SU-DHL-6 (cell line): Measurements from ENCODE around the gene SEPTIN10.

Experiments used
- H2AFZ ChIP-seq: fragments of 200-600 bp; sonication (generic); 2 replicates; pipeline ENCODE4 v1.6.1; 2014; ENCODE audit warnings: low read depth, mild to moderate bottlenecking, moderate library complexity, mixed read lengths, antibody characterized with exemption, low read length; ENCODE audit not compliant: severe bottlenecking
- H3F3A ChIP-seq: fragments of 200-600 bp; shearing (Covaris generic); 2 replicates; pipeline ENCODE4 v1.6.0; 2016; ENCODE audit warnings: antibody characterized with exemption, mild to moderate bottlenecking; ENCODE audit not compliant: insufficient read depth
- H3K27ac ChIP-seq: fragments of 200-600 bp; sonication (generic); 2 replicates; pipeline ENCODE4 v1.5.1; 2016; ENCODE audit warnings: low read depth, mild to moderate bottlenecking, low read length, moderate library complexity, mixed read lengths
- H3K27me3 ChIP-seq: fragments of 200-600 bp; sonication (generic), shearing (Covaris generic); 2 replicates; pipeline ENCODE4 v1.6.0; 2014; ENCODE audit warnings: mild to moderate bottlenecking, low read length
- H3K36me3 ChIP-seq: fragments of 200-600 bp; sonication (generic); 2 replicates; pipeline ENCODE4 v1.6.1; 2014; ENCODE audit warnings: mild to moderate bottlenecking, low read length, mixed read lengths
- H3K4me2 ChIP-seq: fragments of 300-600, 200-600 bp; shearing (Covaris generic), sonication (generic); 2 replicates; pipeline ENCODE4 v1.6.0; 2014; ENCODE audit warnings: low read length, low read depth, mild to moderate bottlenecking; ENCODE audit not compliant: poor library complexity, severe bottlenecking
- H3K4me3 ChIP-seq: fragments of 200-600 bp; sonication (generic); 2 replicates; pipeline ENCODE4 v1.5.1; 2014; ENCODE audit warnings: antibody characterized with exemption, low read length, mild to moderate bottlenecking, mixed read lengths; ENCODE audit not compliant: insufficient read depth, poor library complexity, severe bottlenecking
- H3K79me2 ChIP-seq: fragments of 200-600 bp; sonication (generic); 2 replicates; pipeline ENCODE4 v1.6.1; 2014; ENCODE audit warnings: mild to moderate bottlenecking, low read length, moderate library complexity; ENCODE audit not compliant: insufficient read depth
- H3K9ac ChIP-seq: fragments of 200-600 bp; sonication (generic); 2 replicates; pipeline ENCODE4 v1.7.0; 2014; ENCODE audit warnings: mild to moderate bottlenecking, low read length
- H3K9me2 ChIP-seq: fragments of 200-600 bp; sonication (generic); replicated peaks from 2 replicates; pipeline ENCODE4 v1.6.1; 2014; ENCODE audit warnings: low read length; ENCODE audit not compliant: insufficient read depth
- H3K9me3 ChIP-seq: fragments of 200-600 bp; sonication (generic); 2 replicates; pipeline ENCODE4 v1.6.1; 2014; ENCODE audit warnings: low read length, mixed read lengths; ENCODE audit not compliant: insufficient read depth
- H4K20me1 ChIP-seq: fragments of 200-600 bp; sonication (generic); 2 replicates; pipeline ENCODE4 v1.6.1; 2014; ENCODE audit warnings: low read depth, mild to moderate bottlenecking, antibody characterized with exemption, low read length, moderate library complexity, mixed read lengths
- EZH2phosphoT487 ChIP-seq: fragments of 200-600 bp; sonication (generic), shearing (Covaris generic); conservative IDR thresholded peaks from 2 replicates; pipeline ENCODE4 v1.6.1; 2018; ENCODE audit warnings: mild to moderate bottlenecking, antibody characterized with exemption, low read length, moderate library complexity, mixed read lengths
- TF ChIP-seq, protein P1 (sequence below): fragments of 200-600 bp; sonication (generic); IDR thresholded peaks from one replicate; pipeline ENCODE4 v1.5.1; 2017; ENCODE audit warnings: antibody characterized with exemption, mild to moderate bottlenecking, low read length, moderate library complexity; ENCODE audit not compliant: insufficient read depth, poor library complexity, severe bottlenecking

Gene SEPTIN10

DNA sequence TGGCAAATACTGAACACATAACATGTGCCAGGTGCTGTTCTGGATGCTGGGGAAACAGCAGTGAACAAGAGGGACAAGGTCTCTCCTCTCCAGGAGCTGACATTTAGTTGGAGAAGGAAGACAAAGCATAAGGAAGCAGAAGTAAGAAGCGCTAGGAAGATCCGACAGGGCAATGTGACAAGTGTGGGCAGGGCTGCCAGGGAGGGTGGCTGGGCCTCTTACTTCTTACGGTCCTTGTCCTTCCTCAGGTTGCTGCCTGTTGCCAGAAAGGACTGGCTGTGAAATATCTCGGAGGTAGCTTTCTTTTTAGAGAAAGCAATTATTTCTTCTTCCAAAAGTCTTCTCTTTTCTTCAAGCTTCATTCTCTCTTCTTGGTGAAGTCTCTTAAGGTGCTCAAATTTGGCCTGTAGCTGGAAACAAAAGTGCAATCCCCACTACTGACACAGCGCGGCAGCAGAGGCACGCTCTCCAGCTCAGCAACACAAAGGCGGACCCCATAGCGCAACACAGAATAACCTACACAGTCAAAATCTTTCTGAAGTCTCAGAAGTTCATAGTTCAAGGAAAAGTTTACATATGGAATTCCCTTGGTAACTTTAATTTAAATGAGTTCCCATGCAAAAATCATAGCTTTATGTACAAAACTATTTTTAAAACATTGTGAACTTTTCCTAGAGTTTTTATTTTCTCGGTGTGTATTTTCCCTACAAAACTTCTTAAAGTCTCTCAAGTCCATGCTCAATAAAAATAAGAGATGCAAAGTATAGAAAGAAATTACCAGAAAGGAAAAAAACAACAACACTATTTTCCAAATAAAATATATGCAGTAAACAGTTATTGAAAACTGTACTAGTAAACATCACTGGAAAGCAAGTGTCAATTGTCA lies 67.7 kb downstream of the SEPTIN10 start:
- Histone ChIP-seq H3K36me3 (no peaks in the 10 kb centered on the region), H3K4me2 (no peak overlapping the region), H3K4me3 (no peak overlapping the region), H3K27ac (no peak overlapping the region), H3K9me3 (no peaks in the 10 kb centered on the region), H3K27me3 (no peaks in the 10 kb centered on the region), H3F3A (no peaks in the 10 kb centered on the region), H2AFZ (no peak overlapping the region), H3K79me2 (no peaks in the 10 kb centered on the region), H3K9ac (no peak overlapping the region), H4K20me1 (no peaks in the 10 kb centered on the region), H3K9me2 (no peaks in the 10 kb centered on the region)
- TF ChIP-seq EZH2phosphoT487 = no peak
- TF ChIP-seq, protein P1, sequence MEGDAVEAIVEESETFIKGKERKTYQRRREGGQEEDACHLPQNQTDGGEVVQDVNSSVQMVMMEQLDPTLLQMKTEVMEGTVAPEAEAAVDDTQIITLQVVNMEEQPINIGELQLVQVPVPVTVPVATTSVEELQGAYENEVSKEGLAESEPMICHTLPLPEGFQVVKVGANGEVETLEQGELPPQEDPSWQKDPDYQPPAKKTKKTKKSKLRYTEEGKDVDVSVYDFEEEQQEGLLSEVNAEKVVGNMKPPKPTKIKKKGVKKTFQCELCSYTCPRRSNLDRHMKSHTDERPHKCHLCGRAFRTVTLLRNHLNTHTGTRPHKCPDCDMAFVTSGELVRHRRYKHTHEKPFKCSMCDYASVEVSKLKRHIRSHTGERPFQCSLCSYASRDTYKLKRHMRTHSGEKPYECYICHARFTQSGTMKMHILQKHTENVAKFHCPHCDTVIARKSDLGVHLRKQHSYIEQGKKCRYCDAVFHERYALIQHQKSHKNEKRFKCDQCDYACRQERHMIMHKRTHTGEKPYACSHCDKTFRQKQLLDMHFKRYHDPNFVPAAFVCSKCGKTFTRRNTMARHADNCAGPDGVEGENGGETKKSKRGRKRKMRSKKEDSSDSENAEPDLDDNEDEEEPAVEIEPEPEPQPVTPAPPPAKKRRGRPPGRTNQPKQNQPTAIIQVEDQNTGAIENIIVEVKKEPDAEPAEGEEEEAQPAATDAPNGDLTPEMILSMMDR = peak; percentile 58

DNA sequence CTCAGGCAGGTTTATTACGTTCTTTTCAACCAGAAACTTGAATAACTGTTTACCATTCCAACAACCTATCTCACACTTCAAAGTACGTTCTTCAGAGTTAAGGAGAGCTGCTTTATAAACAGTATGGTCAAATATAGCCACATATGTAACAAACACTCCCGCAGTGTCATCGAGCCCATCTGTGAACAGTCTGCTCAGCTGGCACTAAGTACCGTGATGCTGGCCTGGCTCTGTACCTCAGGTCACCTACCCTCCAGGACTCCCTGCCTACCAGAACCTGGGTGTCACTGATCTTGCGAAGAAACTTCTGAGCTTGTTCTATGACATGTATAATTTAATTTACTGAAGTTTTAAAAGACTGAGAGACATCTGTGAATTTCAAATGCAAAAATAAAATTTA lies 71.4 kb downstream of the SEPTIN10 start:
- no peak overlapping the region for H3K4me3 ChIP-seq
- no peak overlapping the region for H2AFZ ChIP-seq
- no peaks in the 10 kb centered on the region for H3K27me3 ChIP-seq
- no peaks in the 10 kb centered on the region for H3F3A ChIP-seq
- TF ChIP-seq, protein P1 = no peak
- no peak for TF ChIP-seq EZH2phosphoT487
- H4K20me1 ChIP-seq = no peaks in the 10 kb centered on the region
- no peak overlapping the region for H3K9ac ChIP-seq
- H3K4me2 ChIP-seq = no peak overlapping the region
- no peaks in the 10 kb centered on the region for H3K36me3 ChIP-seq
- no peak overlapping the region for H3K27ac ChIP-seq
- no peaks in the 10 kb centered on the region for H3K9me3 ChIP-seq
- no peaks in the 10 kb centered on the region for H3K79me2 ChIP-seq
- no peaks in the 10 kb centered on the region for H3K9me2 ChIP-seq

DNA sequence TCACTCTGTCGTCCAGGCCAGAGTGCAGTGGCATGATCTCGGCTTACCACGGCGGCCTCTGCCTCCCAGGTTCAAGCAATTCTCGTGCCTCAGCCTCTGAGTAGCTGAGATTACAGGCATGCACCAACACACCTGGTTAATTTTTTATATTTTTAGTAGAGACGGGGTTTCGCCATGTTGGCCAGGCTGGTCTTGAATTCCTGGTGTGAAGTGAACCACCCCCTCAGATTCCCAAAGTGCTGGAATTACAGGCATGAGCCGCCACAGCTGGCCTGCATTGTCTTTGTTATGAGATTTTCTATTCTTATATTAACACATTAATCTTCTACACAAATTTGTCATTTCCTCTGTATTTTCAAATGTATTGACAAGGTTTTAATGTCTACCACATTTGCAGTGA lies 75.2 kb downstream of the SEPTIN10 start:
- no peaks in the 10 kb centered on the region for H3K79me2 ChIP-seq
- no peaks in the 10 kb centered on the region for H3K36me3 ChIP-seq

More for the DNA sequence above, 75.2 kb downstream of the SEPTIN10 start:
- H3K27me3 ChIP-seq = no peaks in the 10 kb centered on the region
- no peaks in the 10 kb centered on the region for H4K20me1 ChIP-seq
- no peak overlapping the region for H3K4me3 ChIP-seq
- no peak overlapping the region for H3K27ac ChIP-seq
- no peaks in the 10 kb centered on the region for H3K9me2 ChIP-seq
- TF ChIP-seq, protein P1 = no peak
- no peak for TF ChIP-seq EZH2phosphoT487
- H3K9me3 ChIP-seq = no peaks in the 10 kb centered on the region
- H3K4me2 ChIP-seq = no peak overlapping the region
- H3K9ac ChIP-seq = no peak overlapping the region
- H3F3A ChIP-seq = no peaks in the 10 kb centered on the region
- no peak overlapping the region for H2AFZ ChIP-seq
